WERI-Rb-1 (cell line): ENCODE measurements around the gene GRIK4.

Experiments used
- DNase-seq: peaks from one replicate; pipeline ENCODE4 v3.0.0-alpha.2; 2020
- H3K27ac ChIP-seq: fragments of 250-450 bp; sonication (Bioruptor Pico); 2 replicates; pipeline ENCODE4 v1.5.1; 2020; ENCODE audit warnings: mild to moderate bottlenecking, moderate library complexity
- H3K27me3 ChIP-seq: fragments of 250-450 bp; sonication (Bioruptor Pico); 2 replicates; pipeline ENCODE4 v1.5.1; 2021; ENCODE audit warnings: mild to moderate bottlenecking, low read depth, moderate library complexity; ENCODE audit not compliant: insufficient read depth, severe bottlenecking
- H3K36me3 ChIP-seq: fragments of 250-450 bp; sonication (Bioruptor Pico); 2 replicates; pipeline ENCODE4 v1.5.1; 2020; ENCODE audit warnings: mild to moderate bottlenecking, moderate library complexity
- H3K4me3 ChIP-seq: 2 replicates; pipeline ENCODE4 v1.5.1; 2011; ENCODE audit warnings: low read depth, mild to moderate bottlenecking, control low read depth, low read length
- H3K9me3 ChIP-seq: fragments of 250-450 bp; sonication (Bioruptor Pico); 2 replicates; pipeline ENCODE4 v1.5.1; 2021; ENCODE audit warnings: mild to moderate bottlenecking, moderate library complexity; ENCODE audit not compliant: severe bottlenecking
- TF ChIP-seq, protein P1 (sequence below): IDR thresholded peaks from 2 replicates; pipeline ENCODE4 v1.5.1; 2011; ENCODE audit warnings: low read depth, mild to moderate bottlenecking, control low read depth, inconsistent platforms, low read length

The GRIK4 gene

DNA sequence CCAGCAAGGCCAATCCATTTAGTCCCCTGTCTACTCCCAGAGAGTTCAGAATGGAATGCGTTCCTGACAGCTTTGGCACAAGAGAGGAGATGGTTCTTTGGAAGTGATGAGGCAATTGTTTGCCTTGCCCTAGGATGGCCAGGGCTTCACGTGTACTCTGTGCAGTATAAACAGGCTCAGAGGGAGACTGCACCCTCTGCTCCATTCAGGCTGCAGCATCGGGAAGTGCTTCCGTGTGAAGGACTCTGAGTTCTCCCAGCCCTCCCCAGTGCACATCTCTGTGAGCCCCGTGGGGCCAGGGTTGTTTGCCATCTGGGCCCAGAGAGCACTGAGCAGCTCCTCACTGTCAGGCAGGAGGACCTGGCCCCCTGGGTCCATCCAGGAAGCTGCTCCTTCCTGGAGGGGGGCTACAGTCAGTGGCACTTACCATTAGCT, 297.1 kb downstream of the GRIK4 start:
- H3K4me3 ChIP-seq = no peak overlapping the region
- H3K27ac ChIP-seq = no peak overlapping the region
- no peaks in the 10 kb centered on the region for H3K36me3 ChIP-seq
- no peaks in the 10 kb centered on the region for H3K27me3 ChIP-seq
- no peaks in the 10 kb centered on the region for H3K9me3 ChIP-seq
- TF ChIP-seq, protein P1, sequence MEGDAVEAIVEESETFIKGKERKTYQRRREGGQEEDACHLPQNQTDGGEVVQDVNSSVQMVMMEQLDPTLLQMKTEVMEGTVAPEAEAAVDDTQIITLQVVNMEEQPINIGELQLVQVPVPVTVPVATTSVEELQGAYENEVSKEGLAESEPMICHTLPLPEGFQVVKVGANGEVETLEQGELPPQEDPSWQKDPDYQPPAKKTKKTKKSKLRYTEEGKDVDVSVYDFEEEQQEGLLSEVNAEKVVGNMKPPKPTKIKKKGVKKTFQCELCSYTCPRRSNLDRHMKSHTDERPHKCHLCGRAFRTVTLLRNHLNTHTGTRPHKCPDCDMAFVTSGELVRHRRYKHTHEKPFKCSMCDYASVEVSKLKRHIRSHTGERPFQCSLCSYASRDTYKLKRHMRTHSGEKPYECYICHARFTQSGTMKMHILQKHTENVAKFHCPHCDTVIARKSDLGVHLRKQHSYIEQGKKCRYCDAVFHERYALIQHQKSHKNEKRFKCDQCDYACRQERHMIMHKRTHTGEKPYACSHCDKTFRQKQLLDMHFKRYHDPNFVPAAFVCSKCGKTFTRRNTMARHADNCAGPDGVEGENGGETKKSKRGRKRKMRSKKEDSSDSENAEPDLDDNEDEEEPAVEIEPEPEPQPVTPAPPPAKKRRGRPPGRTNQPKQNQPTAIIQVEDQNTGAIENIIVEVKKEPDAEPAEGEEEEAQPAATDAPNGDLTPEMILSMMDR = no peak
- no peak for DNase-seq

DNA sequence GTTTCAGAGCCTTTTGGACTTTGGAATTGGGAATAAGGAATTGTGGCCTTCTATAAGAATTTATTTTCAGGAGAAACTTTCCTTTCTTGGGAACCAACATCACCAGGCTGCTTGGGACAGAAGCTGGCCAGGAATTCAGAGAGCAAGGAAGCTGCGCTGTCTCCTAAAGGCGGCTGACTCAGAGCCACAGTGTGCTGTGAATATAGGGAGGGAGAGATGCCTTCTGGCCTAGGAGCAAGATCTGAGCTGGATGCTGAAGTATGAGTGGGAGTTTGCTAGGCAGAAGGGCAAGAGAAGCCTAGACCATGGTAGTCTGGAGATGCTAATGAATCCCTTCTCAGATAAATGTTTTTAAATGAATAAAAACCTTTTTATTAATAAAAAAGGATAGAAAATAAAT, 298.7 kb downstream of the GRIK4 start:
- H3K9me3 ChIP-seq = no peaks in the 10 kb centered on the region
- no peak for DNase-seq
- TF ChIP-seq, protein P1 = no peak
- H3K27me3 ChIP-seq = no peaks in the 10 kb centered on the region
- H3K36me3 ChIP-seq = no peaks in the 10 kb centered on the region
- no peak overlapping the region for H3K27ac ChIP-seq
- no peak overlapping the region for H3K4me3 ChIP-seq

DNA sequence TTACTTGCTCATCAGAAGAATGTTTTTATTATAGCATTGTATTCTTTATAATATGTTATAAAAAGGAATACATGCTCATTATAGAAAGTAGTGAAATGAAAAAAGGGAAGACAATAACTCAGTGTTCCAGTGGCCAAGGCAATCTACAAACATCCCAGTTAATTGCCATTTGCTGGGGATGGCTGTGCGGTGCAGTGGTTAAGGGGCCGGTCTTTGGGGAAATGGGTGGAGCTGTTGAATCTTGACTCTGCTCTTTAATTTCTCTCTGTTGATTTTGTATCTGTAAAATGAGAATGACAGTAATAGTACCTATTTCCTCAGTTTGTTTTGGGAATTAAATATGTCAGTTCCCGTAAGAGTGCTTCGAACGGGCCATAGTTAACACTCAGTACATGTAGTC, 299.7 kb downstream of the GRIK4 start:
- TF ChIP-seq, protein P1 = no peak
- Histone ChIP-seq H3K9me3 (no peaks in the 10 kb centered on the region), H3K27ac (no peak overlapping the region), H3K4me3 (no peak overlapping the region), H3K36me3 (no peaks in the 10 kb centered on the region), H3K27me3 (no peaks in the 10 kb centered on the region)
- DNase-seq = no peak

DNA sequence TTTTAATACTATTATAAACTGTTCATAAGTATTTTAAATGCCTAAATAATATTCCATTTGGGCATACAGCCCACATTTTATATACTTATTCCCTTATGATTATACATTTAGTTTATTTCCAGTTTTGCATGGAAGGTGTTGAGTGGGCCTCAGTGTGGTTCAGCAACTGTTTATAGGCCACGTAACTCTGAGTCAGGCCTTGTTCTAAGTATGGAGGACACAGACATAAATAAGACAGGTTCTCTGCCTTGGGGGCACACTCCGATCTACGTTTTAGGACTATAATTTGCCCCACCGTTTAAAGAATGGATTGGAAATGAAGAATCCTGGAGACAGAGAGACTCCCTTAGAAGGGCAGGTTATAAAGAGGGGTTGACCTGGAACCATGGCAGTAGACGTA, 300.2 kb downstream of the GRIK4 start:
- H3K9me3 ChIP-seq = no peaks in the 10 kb centered on the region
- no peak for DNase-seq
- H3K4me3 ChIP-seq = no peak overlapping the region
- TF ChIP-seq, protein P1 = no peak
- H3K27me3 ChIP-seq = no peaks in the 10 kb centered on the region
- H3K27ac ChIP-seq = no peak overlapping the region
- H3K36me3 ChIP-seq = no peaks in the 10 kb centered on the region

DNA sequence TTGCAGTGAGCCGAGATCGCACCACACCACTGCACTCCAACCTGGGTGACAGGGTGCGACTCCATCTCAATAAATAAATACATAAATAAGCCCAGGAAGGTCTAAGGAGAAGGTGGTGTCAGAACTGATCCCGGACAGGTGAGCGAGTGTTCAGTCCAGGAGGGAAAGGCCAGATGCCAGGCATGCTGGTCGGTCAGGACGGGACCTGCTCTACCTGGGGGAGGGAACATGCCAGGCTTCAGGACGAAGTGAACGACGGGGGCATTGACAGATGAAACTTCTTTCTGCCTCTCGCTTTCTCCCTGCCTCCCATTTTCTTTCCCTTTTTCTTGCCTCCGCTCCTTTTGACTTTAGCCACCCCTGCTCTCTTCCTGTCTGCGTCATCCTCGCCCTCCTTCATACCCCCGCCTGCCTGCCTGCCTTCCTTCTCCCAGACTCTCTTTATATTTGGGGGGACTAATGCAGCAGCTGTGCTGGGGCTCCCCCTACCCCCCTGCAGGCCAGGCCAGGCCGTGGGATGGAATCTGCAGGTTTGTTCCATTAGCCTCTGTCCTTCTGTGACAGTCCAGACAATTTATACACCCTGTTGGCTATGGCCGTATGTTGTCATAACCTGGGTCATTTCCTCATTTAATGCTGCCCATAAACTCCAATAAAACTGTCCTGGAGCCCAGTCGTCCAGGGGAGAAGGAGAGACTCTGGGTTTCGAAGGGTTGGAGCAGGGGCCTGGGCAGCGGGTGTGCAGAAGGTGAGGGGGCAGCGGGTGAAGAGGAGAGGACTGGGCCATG, 303.2 kb downstream of the GRIK4 start:
- Histone ChIP-seq H3K36me3 (no peaks in the 10 kb centered on the region), H3K27ac (no peak overlapping the region), H3K9me3 (no peaks in the 10 kb centered on the region), H3K4me3 (no peak overlapping the region), H3K27me3 (no peaks in the 10 kb centered on the region)
- no peak for DNase-seq
- TF ChIP-seq, protein P1 = no peak
